Breast epithelium (tissue), 4 donors: Measurements from ENCODE around the gene D2HGDH. TPM values are rescaled to one million over a fixed set of nuclear protein-coding genes. Genes with fewer than 3 reads are reported as not detected.
A peak's percentile ranks its signal among the peaks of the same experiment; 100 is the strongest.

ENCODE experiments used
- DNase-seq, 2 donors: peaks; one replicate each; pipeline ENCODE4 v3.0.0-alpha.2; 2019; ENCODE audit warnings: low spot score in 2 of 2
- H3K27ac ChIP-seq, 2 donors: fragments of 200-600 bp; sonication (generic) in 1 of 2; one replicate each; pipeline ENCODE4 v1.5.1; 2016 to 2019; ENCODE audit warnings: mild to moderate bottlenecking in 1 of 2
- H3K27me3 ChIP-seq, 2 donors: fragments of 200-600 bp; sonication (generic) in 1 of 2; one replicate each; pipeline versions ENCODE4 v1.5.1 to v1.6.0; 2017 to 2019; ENCODE audit warnings: control low read depth in 1 of 2, mild to moderate bottlenecking in 1 of 2
- H3K36me3 ChIP-seq: fragments of 200-600 bp; one replicate; pipeline ENCODE4 v1.5.1; 2019
- H3K4me1 ChIP-seq, 2 donors: fragments of 200-600 bp; sonication (generic); one replicate each; pipeline ENCODE4 v1.5.1; 2016 to 2019; ENCODE audit warnings: control low read depth in 1 of 2
- H3K4me3 ChIP-seq, 3 donors: fragments of 200-600 bp; sonication (generic); 1 replicate in 2 of 3; 2 replicates in 1 of 3; pipeline ENCODE4 v1.5.1; 2016 to 2019; ENCODE audit warnings: mild to moderate bottlenecking in 3 of 3, moderate library complexity in 2 of 3
- H3K9me3 ChIP-seq, 2 donors: fragments of 200-600 bp; sonication (generic) in 1 of 2; one replicate each; pipeline ENCODE4 v1.5.1; 2016 to 2019; ENCODE audit warnings: control low read depth in 1 of 2
- POLR2A ChIP-seq: fragments of 450-650 bp; IDR thresholded peaks from one replicate; pipeline ENCODE4 v1.6.1; 2016; ENCODE audit warnings: antibody characterized with exemption, mild to moderate bottlenecking, moderate library complexity
- POLR2AphosphoS5 ChIP-seq, 3 donors: sonication (generic); formaldehyde crosslinking; IDR thresholded peaks; one replicate each; pipeline ENCODE4 v1.6.1; 2017; ENCODE audit warnings: antibody characterized with exemption in 3 of 3
- intact Hi-C: fragments of 100-400 bp; cut with DNase I; formaldehyde crosslinking; loops from one replicate; pipeline ENCODE4 v1.15.1; 2023; ENCODE audit warnings: low total_unique reads
- total RNA-seq, 3 donors: library from RNA; depleted of rRNA; stranded (reverse); fragments of >200 nt; gene quantifications; one replicate each; pipeline ENCODE4 v1.1.0, GENCODE V29; 2016
- TF ChIP-seq, protein P1 (sequence below), 3 donors: fragments of 450-650 bp; IDR thresholded peaks; one replicate each; pipeline ENCODE4 v1.5.1; 2016 to 2017; ENCODE audit warnings: antibody characterized with exemption in 3 of 3, mild to moderate bottlenecking in 3 of 3, moderate library complexity in 3 of 3

D2HGDH gene
- total RNA-seq, 3 donors from 2014 or later, result 16.3 to 29.2 (median 22.2) TPM

DNA sequence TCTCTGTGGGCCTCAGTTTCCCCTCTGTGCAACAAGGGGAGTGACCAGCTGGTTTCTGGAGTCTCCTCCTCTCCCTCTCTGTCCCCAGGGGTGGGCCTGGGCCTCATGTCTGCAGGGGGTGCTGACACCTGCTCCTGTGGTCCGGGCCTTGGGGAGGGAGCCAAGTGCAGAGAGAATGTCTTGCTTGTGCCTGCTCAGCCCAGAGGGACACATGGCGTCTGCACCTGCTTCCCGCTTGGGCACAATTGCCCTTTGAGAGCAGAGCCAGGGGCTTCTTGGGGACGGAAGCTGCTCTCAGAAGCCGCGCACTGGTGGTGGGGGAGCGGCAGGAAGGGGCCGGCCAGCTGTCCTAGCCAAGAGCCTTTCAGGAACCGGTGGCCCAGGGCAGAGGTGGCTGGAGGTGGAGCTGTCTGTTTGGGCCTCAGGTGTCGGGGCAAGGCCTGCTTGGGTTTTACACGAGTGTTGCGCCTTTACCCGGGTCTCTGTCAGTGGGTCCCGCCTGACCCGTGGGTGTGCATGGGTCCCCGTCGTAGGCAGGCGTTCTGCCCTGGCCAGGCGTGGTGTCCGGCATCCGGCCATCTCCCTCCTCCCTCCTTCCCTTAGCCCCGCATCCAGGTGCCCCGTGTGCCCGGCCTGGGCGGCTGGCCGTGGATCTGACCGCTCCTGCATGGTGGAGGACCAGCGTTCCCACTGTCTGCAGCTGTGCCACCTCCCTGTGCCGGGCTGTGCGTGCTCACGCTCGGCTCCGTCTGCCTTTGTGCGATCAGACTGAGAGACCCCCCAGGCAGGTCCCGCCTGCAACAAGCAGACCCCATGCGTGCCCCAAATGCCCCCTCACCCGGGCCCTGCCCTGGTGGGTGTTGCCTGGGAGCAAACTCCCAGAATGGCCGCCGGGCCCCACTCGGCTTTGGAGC, 78.6 kb downstream of the D2HGDH start:
- no peaks in the 10 kb centered on the region for H3K4me1 ChIP-seq
- no peaks in the 10 kb centered on the region for H3K9me3 ChIP-seq
- H3K4me3 ChIP-seq, result no peak overlapping the region
- peaks cover 0 to 32% of the 10 kb centered on the region in 2 donors for H3K27me3 ChIP-seq
- H3K27ac ChIP-seq, result no peak overlapping the region
- TF ChIP-seq POLR2A, result no peak
- TF ChIP-seq, protein P1, sequence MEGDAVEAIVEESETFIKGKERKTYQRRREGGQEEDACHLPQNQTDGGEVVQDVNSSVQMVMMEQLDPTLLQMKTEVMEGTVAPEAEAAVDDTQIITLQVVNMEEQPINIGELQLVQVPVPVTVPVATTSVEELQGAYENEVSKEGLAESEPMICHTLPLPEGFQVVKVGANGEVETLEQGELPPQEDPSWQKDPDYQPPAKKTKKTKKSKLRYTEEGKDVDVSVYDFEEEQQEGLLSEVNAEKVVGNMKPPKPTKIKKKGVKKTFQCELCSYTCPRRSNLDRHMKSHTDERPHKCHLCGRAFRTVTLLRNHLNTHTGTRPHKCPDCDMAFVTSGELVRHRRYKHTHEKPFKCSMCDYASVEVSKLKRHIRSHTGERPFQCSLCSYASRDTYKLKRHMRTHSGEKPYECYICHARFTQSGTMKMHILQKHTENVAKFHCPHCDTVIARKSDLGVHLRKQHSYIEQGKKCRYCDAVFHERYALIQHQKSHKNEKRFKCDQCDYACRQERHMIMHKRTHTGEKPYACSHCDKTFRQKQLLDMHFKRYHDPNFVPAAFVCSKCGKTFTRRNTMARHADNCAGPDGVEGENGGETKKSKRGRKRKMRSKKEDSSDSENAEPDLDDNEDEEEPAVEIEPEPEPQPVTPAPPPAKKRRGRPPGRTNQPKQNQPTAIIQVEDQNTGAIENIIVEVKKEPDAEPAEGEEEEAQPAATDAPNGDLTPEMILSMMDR (IDR thresholded peaks at IDR 0.05), result no peak
- no peak for TF ChIP-seq POLR2AphosphoS5 (IDR thresholded peaks at IDR 0.05)
- H3K36me3 ChIP-seq, result no peaks in the 10 kb centered on the region
- DNase-seq, result no peak
- intact Hi-C loops, result no loop called here

DNA sequence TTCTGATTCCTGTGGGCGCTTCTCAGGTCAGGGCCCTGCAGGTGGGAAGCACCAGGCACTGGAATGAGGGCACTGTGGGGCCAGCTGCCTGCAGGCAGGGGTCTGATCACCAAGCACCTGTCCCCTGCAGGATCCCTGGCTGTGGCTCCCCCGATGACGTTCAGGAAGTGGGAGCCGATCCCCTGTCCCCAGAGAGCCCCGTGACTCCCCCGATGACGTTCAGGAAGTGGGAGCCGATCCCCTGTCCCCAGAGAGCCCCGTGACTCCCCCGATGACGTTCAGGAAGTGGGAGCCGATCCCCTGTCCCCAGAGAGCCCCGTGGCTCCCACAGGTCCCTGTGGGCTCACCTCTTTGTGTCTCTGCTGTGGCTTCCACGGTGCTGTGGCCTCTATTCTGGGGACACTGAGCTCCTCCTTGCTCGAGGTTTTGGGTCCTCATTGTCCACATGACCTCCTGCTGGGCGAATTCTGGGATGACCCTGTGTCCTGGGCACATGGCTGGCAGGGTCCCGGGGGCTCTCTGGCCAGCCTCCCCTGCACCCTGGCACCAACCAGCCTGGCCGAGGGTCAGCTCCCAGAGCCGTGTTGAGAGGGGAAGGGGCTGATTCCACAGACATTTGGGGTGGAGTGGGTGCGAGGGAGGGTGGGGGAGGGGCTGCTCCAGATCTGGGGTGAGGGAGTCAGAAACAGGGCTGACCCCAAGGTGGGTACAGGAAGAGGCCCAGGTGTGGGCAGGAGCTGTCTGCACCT, 79.4 kb downstream of the D2HGDH start:
- DNase-seq, result no peak
- intact Hi-C loops, result no loop called here

GRCh38 chr2:241814393-241814642, 79.9 kb downstream of the D2HGDH start:
- H3K4me3 ChIP-seq, result no peak overlapping the region
- peaks cover 0 to 38% of the 10 kb centered on the region in 2 donors for H3K27me3 ChIP-seq
- H3K27ac ChIP-seq, result no peak overlapping the region
- DNase-seq, result no peak
- intact Hi-C loops, result no loop called here
- no peaks in the 10 kb centered on the region for H3K36me3 ChIP-seq
- no peaks in the 10 kb centered on the region for H3K9me3 ChIP-seq
- no peak for TF ChIP-seq POLR2A
- TF ChIP-seq, protein P1 (IDR thresholded peaks at IDR 0.05), result no peak
- H3K4me1 ChIP-seq, result no peaks in the 10 kb centered on the region

More for the DNA sequence above, 79.4 kb downstream of the D2HGDH start:
- no peak for TF ChIP-seq POLR2AphosphoS5 (IDR thresholded peaks at IDR 0.05)
- TF ChIP-seq, protein P1 (IDR thresholded peaks at IDR 0.05), result no peak
- H3K27ac ChIP-seq, result no peak overlapping the region
- no peak overlapping the region for H3K4me3 ChIP-seq
- H3K36me3 ChIP-seq, result no peaks in the 10 kb centered on the region
- peaks cover 0 to 38% of the 10 kb centered on the region in 2 donors for H3K27me3 ChIP-seq
- no peaks in the 10 kb centered on the region for H3K4me1 ChIP-seq
- H3K9me3 ChIP-seq, result no peaks in the 10 kb centered on the region

DNA sequence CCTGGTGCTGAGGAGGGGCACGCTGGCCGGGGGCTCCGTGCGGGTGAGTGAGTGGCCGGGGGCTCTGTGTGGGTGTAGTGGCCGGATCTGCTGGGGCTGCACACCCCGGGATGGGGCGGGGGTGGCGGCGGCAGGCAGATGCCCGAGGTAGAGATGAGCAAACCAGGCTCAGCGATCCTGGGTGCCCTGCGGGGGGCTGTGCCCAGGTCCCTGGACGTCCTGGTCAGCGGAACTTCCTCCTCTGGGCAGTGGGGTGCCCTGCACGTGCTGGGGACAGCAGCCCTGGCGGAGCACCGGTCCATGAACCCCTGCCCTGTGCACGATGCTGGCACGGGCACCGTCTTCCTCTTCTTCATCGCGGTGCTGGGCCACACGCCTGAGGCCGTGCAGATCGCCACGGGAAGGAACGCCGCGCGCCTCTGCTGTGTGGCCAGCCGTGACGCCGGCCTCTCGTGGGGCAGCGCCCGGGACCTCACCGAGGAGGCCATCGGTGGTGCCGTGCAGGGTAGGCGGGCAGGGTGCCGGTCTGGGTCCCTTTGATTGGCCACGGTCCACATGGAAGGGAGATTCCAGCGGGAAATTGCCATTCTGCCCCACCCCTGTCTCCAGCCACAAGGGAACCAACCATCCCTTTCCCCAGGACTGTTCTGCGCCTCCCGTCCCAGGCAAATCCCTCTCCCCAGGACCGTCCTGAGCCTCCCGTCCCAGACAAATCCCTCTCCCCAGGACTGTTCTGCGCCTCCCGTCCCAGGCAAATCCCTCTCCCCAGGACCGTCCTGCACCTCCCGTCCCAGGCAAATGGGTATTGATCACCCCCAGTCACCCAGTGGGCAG, 80.4 kb downstream of the D2HGDH start:
- peaks cover 0 to 38% of the 10 kb centered on the region in 2 donors for H3K27me3 ChIP-seq
- intact Hi-C loops, result loop anchor here (5.0 kb wide), 1 partner anchor 688 kb away; no protein-coding TSS in a partner anchor

More for the DNA sequence above, 80.4 kb downstream of the D2HGDH start:
- no peaks in the 10 kb centered on the region for H3K4me1 ChIP-seq
- no peak overlapping the region for H3K4me3 ChIP-seq
- H3K27ac ChIP-seq, result no peak overlapping the region
- H3K36me3 ChIP-seq, result no peaks in the 10 kb centered on the region
- DNase-seq, result peak in 1 of 2 donors; percentile 34
- H3K9me3 ChIP-seq, result no peaks in the 10 kb centered on the region
- TF ChIP-seq POLR2A, result no peak
- TF ChIP-seq, protein P1 (IDR thresholded peaks at IDR 0.05), result no peak
- TF ChIP-seq POLR2AphosphoS5 (IDR thresholded peaks at IDR 0.05), result no peak
